Trophoblast cell (in vitro differentiated cells and primary cell): Measurements from ENCODE around the gene REV3L.

Experiments used
- DNase-seq, 2 donors: peaks; one replicate each; pipeline ENCODE4 v3.0.0-alpha.2; 2016
- H2AFZ ChIP-seq: 2 replicates; pipeline ENCODE4 v1.6.1; 2013; ENCODE audit warnings: low read length, moderate library complexity, mild to moderate bottlenecking; ENCODE audit not compliant: insufficient read depth, poor library complexity
- H2AK5ac ChIP-seq: 2 replicates; pipeline ENCODE4 v1.6.1; 2013; ENCODE audit warnings: mild to moderate bottlenecking, low read length
- H2BK120ac ChIP-seq: 2 replicates; pipeline ENCODE4 v1.6.1; 2013; ENCODE audit warnings: low read length, mild to moderate bottlenecking, moderate library complexity; ENCODE audit not compliant: insufficient read depth, poor library complexity
- H2BK12ac ChIP-seq: 2 replicates; pipeline ENCODE4 v1.6.1; 2013; ENCODE audit warnings: mild to moderate bottlenecking, low read length, moderate library complexity
- H2BK5ac ChIP-seq: 2 replicates; pipeline ENCODE4 v1.6.1; 2013; ENCODE audit warnings: low read length, low read depth, moderate library complexity, mild to moderate bottlenecking; ENCODE audit not compliant: poor library complexity
- H3K14ac ChIP-seq: 2 replicates; pipeline ENCODE4 v1.6.1; 2013; ENCODE audit warnings: mild to moderate bottlenecking, low read length
- H3K18ac ChIP-seq: 2 replicates; pipeline ENCODE4 v1.6.1; 2013; ENCODE audit warnings: mild to moderate bottlenecking, low read length
- H3K23ac ChIP-seq: 2 replicates; pipeline ENCODE4 v1.6.1; 2013; ENCODE audit warnings: low read length
- H3K27ac ChIP-seq: 2 replicates; pipeline ENCODE4 v1.5.1; 2013; ENCODE audit warnings: low read depth, mild to moderate bottlenecking, inconsistent platforms, low read length, moderate library complexity
- H3K27me3 ChIP-seq: 2 replicates; pipeline ENCODE4 v1.6.1; 2013; ENCODE audit warnings: inconsistent platforms, mild to moderate bottlenecking, low read length, moderate library complexity; ENCODE audit not compliant: insufficient read depth
- H3K36me3 ChIP-seq, 2 experiments: 1 replicate in 1 of 2; 2 replicates in 1 of 2; pipeline ENCODE4 v1.6.1; 2013; ENCODE audit warnings: low read length in 2 of 2, mild to moderate bottlenecking in 2 of 2, moderate library complexity in 1 of 2; ENCODE audit not compliant: insufficient read depth in 2 of 2, control insufficient read depth in 1 of 2
- H3K4ac ChIP-seq: 2 replicates; pipeline ENCODE4 v1.6.1; 2013; ENCODE audit warnings: low read depth, mild to moderate bottlenecking, low read length, moderate library complexity
- H3K4me1 ChIP-seq, 2 experiments: 1 replicate in 1 of 2; 2 replicates in 1 of 2; pipeline ENCODE4 v1.6.1; 2013; ENCODE audit warnings: low read length in 2 of 2, mild to moderate bottlenecking in 2 of 2, moderate library complexity in 1 of 2; ENCODE audit not compliant: insufficient read depth in 2 of 2, control insufficient read depth in 1 of 2
- H3K4me2 ChIP-seq: 2 replicates; pipeline ENCODE4 v1.6.1; 2013; ENCODE audit warnings: inconsistent platforms, mild to moderate bottlenecking, low read length, moderate library complexity
- H3K4me3 ChIP-seq: 2 replicates; pipeline ENCODE4 v1.5.1; 2013; ENCODE audit warnings: mild to moderate bottlenecking, low read depth, low read length, inconsistent platforms
- H3K79me1 ChIP-seq: one replicate; pipeline ENCODE4 v1.6.1; 2013; ENCODE audit warnings: low read length
- H3K79me2 ChIP-seq: 2 replicates; pipeline ENCODE4 v1.6.1; 2013; ENCODE audit warnings: low read length, mild to moderate bottlenecking; ENCODE audit not compliant: control insufficient read depth, insufficient read depth, poor library complexity
- H3K9ac ChIP-seq: 2 replicates; pipeline ENCODE4 v1.6.1; 2013; ENCODE audit warnings: mild to moderate bottlenecking, low read length
- H3K9me3 ChIP-seq: 2 replicates; pipeline ENCODE4 v1.6.1; 2013; ENCODE audit warnings: low read depth, mild to moderate bottlenecking, control low read depth, inconsistent platforms, low read length; ENCODE audit not compliant: insufficient read depth
- H4K12ac ChIP-seq: 2 replicates; pipeline ENCODE4 v1.6.1; 2013; ENCODE audit warnings: low read depth, mild to moderate bottlenecking, low read length, moderate library complexity
- H4K8ac ChIP-seq: 2 replicates; pipeline ENCODE4 v1.6.1; 2013; ENCODE audit warnings: low read depth, mild to moderate bottlenecking, low read length, moderate library complexity
- H4K91ac ChIP-seq: one replicate; pipeline ENCODE4 v1.6.1; 2013; ENCODE audit warnings: low read depth, mild to moderate bottlenecking, low read length, moderate library complexity
- WGBS: extraction: QIAGEN DNeasy Blood & Tissue Kit; methylation state at CpG from one replicate; pipeline ENCODE4 v1.1.7; 2013; ENCODE audit warnings: missing lambda C conversion rate; ENCODE audit not compliant: insufficient read length, insufficient coverage; ENCODE audit errors: extremely low coverage; 5-methylcytosine and 5-hydroxymethylcytosine counted together

REV3L gene

GRCh38 chr6:111347589-111347988 is 135.4 kb downstream of the REV3L start:
- Histone ChIP-seq H3K4ac (no peak overlapping the region), H4K12ac (no peak overlapping the region), H3K79me1 (no peaks in the 10 kb centered on the region), H3K4me1 (no peaks in the 10 kb centered on the region), H3K18ac (no peak overlapping the region), H2AFZ (no peak overlapping the region), H3K9me3 (no peaks in the 10 kb centered on the region), H3K36me3 (peaks cover 3 to 11% of the 10 kb centered on the region in 2 experiments), H3K4me3 (no peak overlapping the region), H3K9ac (no peak overlapping the region), H4K8ac (no peak overlapping the region), H2BK5ac (no peak overlapping the region), H2BK12ac (no peak overlapping the region), H3K4me2 (no peak overlapping the region), H3K79me2 (no peaks in the 10 kb centered on the region), H4K91ac (no peak overlapping the region), H3K14ac (no peak overlapping the region), H3K27me3 (no peaks in the 10 kb centered on the region), H3K23ac (peak overlapping the region; percentile 23), H2AK5ac (no peak overlapping the region), H2BK120ac (no peak overlapping the region), H3K27ac (no peak overlapping the region)
- DNase-seq = no peak
- no CpG with 5 or more reads among the region's 3 CpGs for WGBS

- H2AFZ ChIP-seq = no peak overlapping the region
- H4K8ac ChIP-seq = no peak overlapping the region
- no peak overlapping the region for H3K27ac ChIP-seq
- H3K23ac ChIP-seq = no peak overlapping the region
- H3K18ac ChIP-seq = no peak overlapping the region
- no peak overlapping the region for H2BK5ac ChIP-seq
- H3K79me1 ChIP-seq = no peaks in the 10 kb centered on the region
- no peaks in the 10 kb centered on the region for H3K27me3 ChIP-seq
- H3K9ac ChIP-seq = no peak overlapping the region
- H4K91ac ChIP-seq = no peak overlapping the region
- WGBS = no CpG with 5 or more reads among the region's 1 CpG
- no peak overlapping the region for H2BK12ac ChIP-seq
- no peaks in the 10 kb centered on the region for H3K9me3 ChIP-seq
- no peaks in the 10 kb centered on the region for H3K79me2 ChIP-seq
- H3K4me1 ChIP-seq = peaks cover 0 to 2% of the 10 kb centered on the region in 2 experiments
- no peak overlapping the region for H4K12ac ChIP-seq
- no peak overlapping the region for H3K4me3 ChIP-seq
- H3K4me2 ChIP-seq = no peak overlapping the region
- no peak overlapping the region for H2BK120ac ChIP-seq
- H3K4ac ChIP-seq = no peak overlapping the region
- no peak overlapping the region for H3K14ac ChIP-seq
- peaks cover 0 to 4% of the 10 kb centered on the region in 2 experiments for H3K36me3 ChIP-seq
- no peak overlapping the region for H2AK5ac ChIP-seq
- DNase-seq = no peak
These were observed 140.1 kb downstream of the REV3L start for GRCh38 chr6:111342913-111343312.

- DNase-seq = no peak
These were observed 143.7 kb downstream of the REV3L start for GRCh38 chr6:111339294-111339693.

GRCh38 chr6:111338843-111339242 is 144.2 kb downstream of the REV3L start:
- H2BK5ac ChIP-seq = no peak overlapping the region
- no peak overlapping the region for H3K23ac ChIP-seq
- no peak overlapping the region for H3K4me3 ChIP-seq
- WGBS = no CpG with 5 or more reads among the region's 3 CpGs
- H3K9me3 ChIP-seq = no peaks in the 10 kb centered on the region
- no peak overlapping the region for H3K4ac ChIP-seq
- H2AK5ac ChIP-seq = no peak overlapping the region
- no peak overlapping the region for H2BK120ac ChIP-seq
- DNase-seq = no peak
- H3K27me3 ChIP-seq = no peaks in the 10 kb centered on the region
- H4K12ac ChIP-seq = no peak overlapping the region
- no peaks in the 10 kb centered on the region for H3K79me1 ChIP-seq
- H3K9ac ChIP-seq = no peak overlapping the region
- no peaks in the 10 kb centered on the region for H3K79me2 ChIP-seq
- peaks cover 0 to 4% of the 10 kb centered on the region in 2 experiments for H3K36me3 ChIP-seq
- H3K4me1 ChIP-seq = peaks cover 0 to 2% of the 10 kb centered on the region in 2 experiments
- H3K27ac ChIP-seq = no peak overlapping the region
- H3K4me2 ChIP-seq = no peak overlapping the region
- H2BK12ac ChIP-seq = no peak overlapping the region
- no peak overlapping the region for H4K91ac ChIP-seq
- H3K14ac ChIP-seq = no peak overlapping the region
- H3K18ac ChIP-seq = no peak overlapping the region
- H2AFZ ChIP-seq = no peak overlapping the region
- no peak overlapping the region for H4K8ac ChIP-seq

More at GRCh38 chr6:111339294-111339693, 143.7 kb downstream of the REV3L start:
- no peak overlapping the region for H3K4me3 ChIP-seq
- H3K23ac ChIP-seq = no peak overlapping the region
- H3K27me3 ChIP-seq = no peaks in the 10 kb centered on the region
- H3K4me1 ChIP-seq = peaks cover 0 to 2% of the 10 kb centered on the region in 2 experiments
- no peak overlapping the region for H2BK120ac ChIP-seq
- no peak overlapping the region for H2AFZ ChIP-seq
- no peak overlapping the region for H3K4ac ChIP-seq
- H3K27ac ChIP-seq = no peak overlapping the region
- no peak overlapping the region for H4K91ac ChIP-seq
- H3K9ac ChIP-seq = no peak overlapping the region
- no peaks in the 10 kb centered on the region for H3K79me1 ChIP-seq
- no peaks in the 10 kb centered on the region for H3K79me2 ChIP-seq
- no peak overlapping the region for H2BK12ac ChIP-seq
- H3K14ac ChIP-seq = no peak overlapping the region
- H4K12ac ChIP-seq = no peak overlapping the region
- H3K9me3 ChIP-seq = no peaks in the 10 kb centered on the region
- H3K18ac ChIP-seq = no peak overlapping the region
- H3K4me2 ChIP-seq = no peak overlapping the region
- H2AK5ac ChIP-seq = no peak overlapping the region
- no peak overlapping the region for H2BK5ac ChIP-seq
- H4K8ac ChIP-seq = no peak overlapping the region
- H3K36me3 ChIP-seq = peaks cover 0 to 4% of the 10 kb centered on the region in 2 experiments
- WGBS = no CpG with 5 or more reads among the region's 1 CpG
